Choroid plexus epithelial cell (primary cell): ENCODE data around the gene ZNF107.
"Not testable (repeated sequence)": the region's sequence is repeated elsewhere in the genome, so short reads cannot be mapped to it uniquely, and the experiment has no call there.

Experiments used
- DNase-seq: peaks from one replicate; pipeline ENCODE4 v3.0.0-alpha.2; 2010; ENCODE audit warnings: low read depth
- H3K4me3 ChIP-seq: 2 replicates; pipeline ENCODE4 v1.5.1; 2011; ENCODE audit warnings: low read depth, mild to moderate bottlenecking, control low read depth, low read length, moderate library complexity
- CTCF ChIP-seq: conservative IDR thresholded peaks from 2 replicates; pipeline ENCODE4 v1.5.1; 2011; ENCODE audit warnings: low read depth, mild to moderate bottlenecking, control low read depth, inconsistent platforms, low read length, moderate library complexity

Gene ZNF107

GRCh38 chr7:64686493-64687184, 20.7 kb downstream of the ZNF107 start:
- no peak for TF ChIP-seq CTCF
- no peak for DNase-seq
- H3K4me3 ChIP-seq, result no peak overlapping the region

GRCh38 chr7:64687249-64687648, 21.3 kb downstream of the ZNF107 start:
- H3K4me3 ChIP-seq, result no peak overlapping the region
- DNase-seq, result no peak
- no peak for TF ChIP-seq CTCF

DNA sequence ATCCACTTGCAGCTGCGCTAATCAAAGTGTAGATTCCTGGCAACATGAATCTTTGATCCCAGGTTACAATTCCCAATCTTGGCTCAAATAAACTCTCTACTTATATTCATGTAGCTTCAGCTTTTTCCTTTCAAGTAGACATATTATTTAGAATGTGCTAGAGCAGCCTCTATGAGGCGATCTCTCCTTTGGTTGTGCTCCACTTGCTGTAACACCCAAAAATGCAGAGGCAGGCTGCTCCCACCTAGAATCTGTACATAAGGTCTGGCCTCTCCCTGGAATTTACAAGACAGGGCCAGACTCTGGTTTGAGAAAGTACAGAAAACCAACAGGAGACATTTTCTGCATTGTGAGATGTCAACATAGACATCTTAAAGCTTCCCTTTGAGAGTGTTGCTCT, 23.1 kb downstream of the ZNF107 start:
- H3K4me3 ChIP-seq, result no peak overlapping the region
- no peak for TF ChIP-seq CTCF
- no peak for DNase-seq

DNA sequence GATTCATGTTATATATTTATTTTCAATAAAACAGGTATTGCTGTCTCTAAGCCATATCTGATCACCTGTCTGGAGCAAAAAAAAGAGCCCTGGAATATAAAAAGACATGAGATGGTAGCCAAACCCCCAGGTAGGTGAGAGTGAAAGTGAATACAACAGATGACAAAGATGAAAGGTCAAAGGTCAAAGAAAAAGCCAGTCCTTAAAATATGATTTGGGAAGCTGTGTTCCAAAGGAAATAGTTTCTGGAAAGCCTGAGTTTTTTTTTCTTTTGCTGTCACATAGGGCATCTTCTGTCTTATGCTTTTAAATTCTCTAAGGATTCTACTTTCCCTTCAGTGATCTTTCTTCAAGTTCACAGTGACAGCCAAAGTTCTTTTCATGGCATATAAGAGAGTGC, 25.9 kb downstream of the ZNF107 start:
- no peak overlapping the region for H3K4me3 ChIP-seq
- no peak for DNase-seq
- no peak for TF ChIP-seq CTCF

DNA sequence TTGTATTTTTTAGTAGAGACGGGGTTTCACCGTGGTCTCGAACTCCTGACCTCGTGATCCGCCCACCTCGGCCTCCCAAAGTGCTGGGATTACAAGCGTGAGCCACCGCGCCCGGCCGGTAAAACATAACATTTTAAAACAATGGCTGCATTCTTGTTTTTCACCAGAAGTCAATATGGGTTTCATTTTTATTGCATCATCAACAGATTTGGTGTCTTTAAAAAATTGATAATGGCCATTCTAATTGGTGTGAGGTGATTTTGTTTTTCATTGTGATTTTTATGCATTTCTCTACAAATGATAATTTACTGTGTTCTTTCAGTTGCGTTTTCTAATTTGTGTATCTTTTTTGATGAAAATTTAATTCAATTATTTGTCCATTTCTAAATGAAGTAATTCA, 31.9 kb downstream of the ZNF107 start:
- DNase-seq, H3K4me3 ChIP-seq: not testable (repeated sequence)

GRCh38 chr7:64706625-64707292, 40.8 kb downstream of the ZNF107 start:
- DNase-seq, result no peak
- no peak overlapping the region for H3K4me3 ChIP-seq
- TF ChIP-seq CTCF, result no peak

DNA sequence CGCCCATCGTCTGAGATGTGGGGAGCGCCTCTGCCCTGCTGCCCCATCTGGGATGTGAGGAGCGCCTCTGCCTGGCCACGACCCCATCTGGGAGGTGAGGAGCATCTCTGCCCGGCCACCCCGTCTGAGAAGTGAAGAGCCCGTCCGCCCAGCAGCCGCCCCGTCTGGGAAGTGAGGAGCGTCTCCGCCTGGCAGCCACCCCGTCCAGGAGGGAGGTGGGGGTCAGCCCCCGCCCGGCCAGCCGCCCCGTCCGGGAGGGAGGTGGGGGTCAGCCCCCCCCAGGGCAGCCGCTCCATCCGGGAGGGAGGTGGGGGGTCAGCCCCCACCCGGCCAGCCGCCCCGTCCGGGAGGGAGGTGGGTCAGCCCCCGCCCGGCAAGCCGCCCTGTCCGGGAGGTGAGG, 52.0 kb downstream of the ZNF107 start:
- not testable (repeated sequence) for DNase-seq, H3K4me3 ChIP-seq

DNA sequence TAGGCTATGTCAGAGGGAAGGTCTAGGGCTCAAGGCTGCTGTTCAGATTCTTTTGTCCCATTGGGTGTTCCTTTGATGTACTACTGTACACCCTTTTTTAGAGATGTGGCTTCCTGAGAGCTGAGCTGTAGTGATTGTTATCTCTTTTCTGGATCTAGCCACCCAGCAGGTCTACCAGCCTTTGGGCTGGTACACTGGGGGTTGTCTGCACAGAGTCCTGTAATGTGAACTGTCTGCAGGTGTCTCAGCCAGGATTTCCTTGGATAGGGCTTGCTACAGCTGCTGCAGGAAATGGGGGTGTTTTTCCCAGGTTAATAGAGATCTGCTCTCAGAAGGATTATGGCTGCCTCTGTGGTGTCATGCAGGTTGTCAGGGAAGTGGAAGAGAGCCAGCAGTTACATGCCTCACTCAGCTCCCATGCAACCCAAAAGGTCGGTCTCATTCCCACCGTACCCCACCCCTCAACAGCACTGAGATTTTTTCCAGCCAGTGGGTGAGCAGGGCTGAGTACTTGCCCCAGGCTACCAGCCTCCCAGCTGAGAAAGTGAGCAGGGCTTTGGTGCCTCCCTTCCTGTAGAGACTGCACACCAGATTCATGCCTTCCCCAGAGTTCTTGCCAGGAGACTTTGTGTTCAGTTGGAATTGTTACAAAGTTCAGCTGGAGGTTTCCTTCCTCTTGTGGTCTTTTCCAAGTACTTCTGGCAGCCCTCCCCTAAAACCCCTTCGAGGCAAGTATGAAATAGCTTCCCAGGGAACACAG, 63.3 kb downstream of the ZNF107 start:
- no peak for TF ChIP-seq CTCF
- H3K4me3 ChIP-seq, result no peak overlapping the region
- no peak for DNase-seq
